Measurements from ENCODE around the gene USP6NL.

DNA sequence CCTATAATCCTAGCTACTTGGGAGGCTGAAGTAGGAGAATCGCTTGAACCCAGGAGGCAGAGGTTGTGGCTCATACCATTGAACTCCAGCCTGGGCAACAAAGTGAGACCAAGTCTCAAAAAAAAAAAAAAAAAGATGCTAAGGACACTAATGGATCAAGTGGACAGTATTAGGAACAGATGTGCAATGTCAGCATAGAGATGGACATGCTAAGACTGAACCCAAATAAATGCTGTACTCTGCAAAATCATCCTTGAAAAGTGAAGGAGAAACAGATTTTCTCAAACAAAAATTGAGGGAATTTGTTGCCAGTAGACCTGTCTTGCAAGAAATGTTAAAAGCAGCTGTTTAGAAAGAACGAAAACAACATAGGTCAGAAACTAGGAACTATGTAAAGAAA lies 194.5 kb downstream of the USP6NL start:
- no peak for TF ChIP-seq SIN3A (IDR thresholded peaks at IDR 0.05; ENCODE audit: borderline replicate concordance, insufficient read depth, low read length)
- no peak for TF ChIP-seq REST (IDR thresholded peaks at IDR 0.05; ENCODE audit: insufficient read depth in 1 of 2, low read depth in 2 of 2, low read length in 2 of 2)
- TF ChIP-seq TAF1 (IDR thresholded peaks at IDR 0.05; ENCODE audit: borderline replicate concordance, insufficient read depth, low read length): no peak
- no peak for TF ChIP-seq POLR2AphosphoS5 (IDR thresholded peaks at IDR 0.05; ENCODE audit: low read depth, low read length)

All from PFSK-1 (cell line).